ENCODE measurements around the gene TSSK2.

TSSK2 gene

DNA sequence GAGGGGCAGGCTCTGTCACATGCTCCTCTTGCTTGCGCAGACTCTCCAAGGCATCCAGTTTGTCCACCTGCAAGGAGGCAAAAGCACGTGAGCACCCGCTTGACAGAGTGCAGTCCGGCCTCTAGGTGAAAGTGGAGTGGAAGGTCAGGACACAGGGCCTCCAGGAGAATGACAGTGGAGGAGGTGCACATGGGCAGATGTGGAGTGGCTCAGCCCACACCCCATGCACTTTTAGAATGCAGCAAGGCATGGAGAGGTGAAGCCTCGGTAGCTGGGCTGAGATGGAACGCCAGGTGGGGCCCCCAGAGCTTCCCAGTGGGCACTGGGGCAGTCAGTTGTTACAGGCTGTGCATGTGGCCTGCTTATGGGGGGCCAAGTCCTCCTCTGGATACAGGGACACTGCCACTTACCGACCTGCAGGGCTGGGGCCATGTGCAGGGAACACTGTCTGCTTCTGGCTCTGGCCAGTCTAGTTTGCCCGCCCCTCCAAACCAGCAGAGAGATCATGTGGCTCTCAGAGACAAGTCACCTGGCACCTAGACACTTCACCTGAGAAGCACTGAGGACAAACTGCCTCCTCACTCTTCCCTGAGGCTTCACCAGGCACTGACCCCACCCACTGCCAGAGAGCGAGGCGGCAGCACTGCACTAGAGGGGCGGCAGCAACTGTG, 49.8 kb downstream of the TSSK2 start:
- H3K27ac ChIP-seq (ENCODE audit: poor library complexity, severe bottlenecking): no peak overlapping the region
- H3K36me3 ChIP-seq (ENCODE audit: low read depth): peaks cover 12% of the 10 kb centered on the region
- H3K4me1 ChIP-seq (ENCODE audit: insufficient read depth, poor library complexity, severe bottlenecking): no peaks in the 10 kb centered on the region
- TF ChIP-seq, protein P1, sequence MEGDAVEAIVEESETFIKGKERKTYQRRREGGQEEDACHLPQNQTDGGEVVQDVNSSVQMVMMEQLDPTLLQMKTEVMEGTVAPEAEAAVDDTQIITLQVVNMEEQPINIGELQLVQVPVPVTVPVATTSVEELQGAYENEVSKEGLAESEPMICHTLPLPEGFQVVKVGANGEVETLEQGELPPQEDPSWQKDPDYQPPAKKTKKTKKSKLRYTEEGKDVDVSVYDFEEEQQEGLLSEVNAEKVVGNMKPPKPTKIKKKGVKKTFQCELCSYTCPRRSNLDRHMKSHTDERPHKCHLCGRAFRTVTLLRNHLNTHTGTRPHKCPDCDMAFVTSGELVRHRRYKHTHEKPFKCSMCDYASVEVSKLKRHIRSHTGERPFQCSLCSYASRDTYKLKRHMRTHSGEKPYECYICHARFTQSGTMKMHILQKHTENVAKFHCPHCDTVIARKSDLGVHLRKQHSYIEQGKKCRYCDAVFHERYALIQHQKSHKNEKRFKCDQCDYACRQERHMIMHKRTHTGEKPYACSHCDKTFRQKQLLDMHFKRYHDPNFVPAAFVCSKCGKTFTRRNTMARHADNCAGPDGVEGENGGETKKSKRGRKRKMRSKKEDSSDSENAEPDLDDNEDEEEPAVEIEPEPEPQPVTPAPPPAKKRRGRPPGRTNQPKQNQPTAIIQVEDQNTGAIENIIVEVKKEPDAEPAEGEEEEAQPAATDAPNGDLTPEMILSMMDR (IDR thresholded peaks at IDR 0.05; ENCODE audit: poor library complexity, severe bottlenecking): no peak
- ATAC-seq (ENCODE audit: low read depth): no peak
- no peaks in the 10 kb centered on the region for H3K27me3 ChIP-seq (ENCODE audit: insufficient read depth, poor library complexity, severe bottlenecking)
- no peak for DNase-seq (ENCODE audit: low spot score)
- H3K4me3 ChIP-seq (ENCODE audit: severe bottlenecking): no peak overlapping the region
- no peaks in the 10 kb centered on the region for H3K9me3 ChIP-seq (ENCODE audit: severe bottlenecking)

DNA sequence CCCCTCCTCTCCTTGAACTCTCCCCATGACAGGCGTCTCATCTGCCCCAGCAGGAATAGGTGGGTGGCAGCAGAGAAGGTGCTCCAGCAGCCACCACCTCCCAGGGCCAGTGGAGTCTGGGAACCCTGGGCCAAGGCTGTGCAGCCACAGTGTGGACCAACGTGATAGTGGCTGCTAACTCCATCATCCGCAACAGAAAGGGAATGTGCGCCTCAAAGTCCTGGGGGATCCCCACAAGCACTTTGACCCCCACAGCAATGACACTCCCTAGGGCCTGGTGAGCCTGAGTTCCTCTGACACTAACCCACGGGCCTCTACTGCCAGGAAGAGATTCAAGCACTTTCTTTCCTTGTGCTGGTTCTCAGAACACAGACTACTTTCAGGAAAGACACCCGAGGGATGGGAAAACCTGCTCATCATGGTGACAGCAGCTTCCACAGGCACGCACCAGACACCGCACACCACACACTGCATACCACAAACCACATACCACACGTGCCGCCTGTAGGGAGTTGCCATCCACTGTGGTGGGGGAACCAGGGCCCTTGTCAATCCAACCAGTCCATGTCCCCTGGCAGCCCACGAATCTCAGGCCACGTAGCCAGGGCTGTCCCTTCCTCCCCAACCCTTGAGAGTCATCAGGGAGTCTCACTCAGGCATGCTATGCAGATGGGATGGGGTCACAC, 50.8 kb downstream of the TSSK2 start:
- H3K27me3 ChIP-seq (ENCODE audit: insufficient read depth, poor library complexity, severe bottlenecking): no peaks in the 10 kb centered on the region
- no peak overlapping the region for H3K4me3 ChIP-seq (ENCODE audit: severe bottlenecking)
- no peak for DNase-seq (ENCODE audit: low spot score)
- TF ChIP-seq, protein P1 (IDR thresholded peaks at IDR 0.05; ENCODE audit: poor library complexity, severe bottlenecking): no peak
- H3K27ac ChIP-seq (ENCODE audit: poor library complexity, severe bottlenecking): no peak overlapping the region
- ATAC-seq (ENCODE audit: low read depth): no peak
- peaks cover 1% of the 10 kb centered on the region; the same call in 1 of the 2 replicates for H3K36me3 ChIP-seq (ENCODE audit: low read depth)
- no peaks in the 10 kb centered on the region for H3K9me3 ChIP-seq (ENCODE audit: severe bottlenecking)
- H3K4me1 ChIP-seq (ENCODE audit: insufficient read depth, poor library complexity, severe bottlenecking): no peaks in the 10 kb centered on the region
